ENCODE data around the gene ZC3H7B.

The ZC3H7B gene

DNA sequence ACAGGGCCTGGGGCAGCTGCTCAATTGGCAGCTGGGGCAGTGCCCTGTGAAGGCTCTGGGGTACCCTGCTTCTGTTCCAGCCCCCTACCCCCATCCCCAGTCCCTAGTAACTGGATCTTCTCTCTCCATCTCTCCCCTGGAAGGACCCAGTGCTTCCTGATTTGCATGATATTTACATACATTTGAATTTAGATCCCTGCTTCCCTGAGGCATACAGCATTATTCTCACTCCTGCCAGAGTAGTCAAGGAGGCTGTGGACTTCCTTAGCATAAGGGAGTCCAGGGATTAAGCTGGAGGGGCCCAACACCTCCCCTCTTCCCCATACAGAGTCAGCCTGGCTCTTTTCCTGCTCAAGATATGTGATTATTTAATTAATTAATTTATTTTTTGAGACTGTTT lies 105.1 kb downstream of the ZC3H7B start:
- Histone ChIP-seq H3K4me3 (ENCODE audit: low read length in 2 of 2) (no peak overlapping the region), H3K36me3 (ENCODE audit: control insufficient read depth in 2 of 2, insufficient read depth in 2 of 2, low read length in 2 of 2) (no peaks in the 10 kb centered on the region), H3K4me1 (ENCODE audit: control insufficient read depth, insufficient read depth, low read length) (peaks cover 43% of the 10 kb centered on the region), H3K27ac (ENCODE audit: low read length) (no peak overlapping the region), H3K9ac (ENCODE audit: low read length in 2 of 2) (no peak overlapping the region), H3K9me3 (ENCODE audit: control insufficient read depth in 2 of 2, low read length in 2 of 2) (no peaks in the 10 kb centered on the region), H3K27me3 (ENCODE audit: control insufficient read depth in 1 of 2, insufficient read depth in 2 of 2, low read length in 2 of 2) (no peaks in the 10 kb centered on the region)

DNA sequence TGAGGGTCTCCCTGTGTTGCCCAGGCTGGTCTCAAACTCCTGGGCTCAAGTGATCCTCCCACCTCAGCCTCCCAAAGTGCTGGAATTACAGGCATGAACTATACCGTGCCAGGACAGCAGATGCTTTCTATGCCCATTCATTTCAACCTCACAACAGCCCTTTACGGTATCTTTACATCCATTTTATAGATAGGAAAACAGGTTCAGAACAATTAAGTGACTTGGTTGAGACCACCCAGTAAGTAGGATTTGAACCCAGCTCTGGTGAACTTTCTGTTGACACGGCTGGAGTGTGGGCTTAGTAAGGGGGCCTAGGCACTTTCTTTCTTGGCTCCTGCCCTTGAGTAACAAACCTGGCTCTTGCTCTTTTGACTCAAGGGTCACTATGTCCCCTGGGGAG lies 106.1 kb downstream of the ZC3H7B start:
- Histone ChIP-seq H3K9me3 (ENCODE audit: control insufficient read depth in 2 of 2, low read length in 2 of 2) (no peaks in the 10 kb centered on the region), H3K4me1 (ENCODE audit: control insufficient read depth, insufficient read depth, low read length) (peaks cover 44% of the 10 kb centered on the region), H3K9ac (ENCODE audit: low read length in 2 of 2) (no peak overlapping the region), H3K27ac (ENCODE audit: low read length) (peak overlapping the region; percentile 53), H3K27me3 (ENCODE audit: control insufficient read depth in 1 of 2, insufficient read depth in 2 of 2, low read length in 2 of 2) (no peaks in the 10 kb centered on the region), H3K4me3 (ENCODE audit: low read length in 2 of 2) (no peak overlapping the region), H3K36me3 (ENCODE audit: control insufficient read depth in 2 of 2, insufficient read depth in 2 of 2, low read length in 2 of 2) (no peaks in the 10 kb centered on the region)

DNA sequence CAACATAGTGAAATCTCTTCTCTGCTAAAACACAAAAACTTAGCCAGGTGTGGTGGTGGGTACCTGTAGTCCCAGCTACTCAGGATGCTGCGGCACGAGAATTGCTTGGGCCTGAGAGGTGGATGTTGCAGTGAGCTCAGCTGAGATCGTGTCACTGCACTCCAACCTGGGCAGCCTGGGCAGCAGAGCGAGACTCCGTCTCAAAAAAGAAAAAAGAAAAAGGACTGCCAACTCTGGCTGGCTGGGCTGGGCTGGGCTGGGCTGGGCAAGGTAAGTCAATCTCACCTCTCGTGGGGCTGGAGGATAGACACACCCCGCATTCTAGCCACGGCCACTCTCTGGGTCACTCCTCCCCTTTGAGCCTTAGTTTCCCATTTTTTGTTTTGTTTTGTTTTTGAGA lies 107.3 kb downstream of the ZC3H7B start:
- Histone ChIP-seq H3K9ac (ENCODE audit: low read length in 2 of 2) (no peak overlapping the region), H3K27me3 (ENCODE audit: control insufficient read depth in 1 of 2, insufficient read depth in 2 of 2, low read length in 2 of 2) (no peaks in the 10 kb centered on the region), H3K9me3 (ENCODE audit: control insufficient read depth in 2 of 2, low read length in 2 of 2) (no peaks in the 10 kb centered on the region), H3K4me1 (ENCODE audit: control insufficient read depth, insufficient read depth, low read length) (peaks cover 46% of the 10 kb centered on the region), H3K4me3 (ENCODE audit: low read length in 2 of 2) (no peak overlapping the region), H3K27ac (ENCODE audit: low read length) (peak overlapping the region; percentile 49), H3K36me3 (ENCODE audit: control insufficient read depth in 2 of 2, insufficient read depth in 2 of 2, low read length in 2 of 2) (no peaks in the 10 kb centered on the region)
